ENCODE measurements around the gene MPPED2.
A peak's percentile ranks its signal among the peaks of the same experiment; 100 is the strongest.

The MPPED2 gene

GRCh38 chr11:30585125-30585891 lies 845 bp downstream of the MPPED2 start:
- Histone ChIP-seq H3K36me3 (ENCODE audit: insufficient read depth, low read length) (no peaks in the 10 kb centered on the region), H3K4me1 (ENCODE audit: insufficient read depth, low read length) (peaks cover 8% of the 10 kb centered on the region), H3K9ac (ENCODE audit: low read depth, low read length) (peak overlapping the region; percentile 85)

GRCh38 chr11:30583476-30584280 lies 2.5 kb downstream of the MPPED2 start:
- Histone ChIP-seq H3K36me3 (ENCODE audit: insufficient read depth, low read length) (no peaks in the 10 kb centered on the region), H3K9ac (ENCODE audit: low read depth, low read length) (peak overlapping the region; percentile 85; the same call in 1 of the 2 replicates), H3K9me3 (ENCODE audit: control insufficient read depth, insufficient read depth, low read length) (no peaks in the 10 kb centered on the region), H3K4me1 (ENCODE audit: insufficient read depth, low read length) (peaks cover 8% of the 10 kb centered on the region)

More at GRCh38 chr11:30585125-30585891, 845 bp downstream of the MPPED2 start:
- H3K9me3 ChIP-seq (ENCODE audit: control insufficient read depth, insufficient read depth, low read length): no peaks in the 10 kb centered on the region

- Histone ChIP-seq H3K4me1 (ENCODE audit: insufficient read depth, low read length) (peaks cover 8% of the 10 kb centered on the region), H3K9me3 (ENCODE audit: control insufficient read depth, insufficient read depth, low read length) (no peaks in the 10 kb centered on the region), H3K9ac (ENCODE audit: low read depth, low read length) (no peak overlapping the region), H3K36me3 (ENCODE audit: insufficient read depth, low read length) (no peaks in the 10 kb centered on the region)
These were observed 3.4 kb downstream of the MPPED2 start for GRCh38 chr11:30582726-30583125.

- no peaks in the 10 kb centered on the region for H3K4me1 ChIP-seq (ENCODE audit: insufficient read depth, low read length)
- H3K9ac ChIP-seq (ENCODE audit: low read depth, low read length): no peak overlapping the region
- H3K36me3 ChIP-seq (ENCODE audit: insufficient read depth, low read length): no peaks in the 10 kb centered on the region
- no peaks in the 10 kb centered on the region for H3K9me3 ChIP-seq (ENCODE audit: control insufficient read depth, insufficient read depth, low read length)
These were observed 4.5 kb downstream of the MPPED2 start for GRCh38 chr11:30581675-30582074.

- H3K9ac ChIP-seq (ENCODE audit: low read depth, low read length): no peak overlapping the region
- H3K9me3 ChIP-seq (ENCODE audit: control insufficient read depth, insufficient read depth, low read length): no peaks in the 10 kb centered on the region
- H3K36me3 ChIP-seq (ENCODE audit: insufficient read depth, low read length): no peaks in the 10 kb centered on the region
- no peaks in the 10 kb centered on the region for H3K4me1 ChIP-seq (ENCODE audit: insufficient read depth, low read length)
These were observed 5.6 kb downstream of the MPPED2 start for GRCh38 chr11:30580573-30580972.

- no peak overlapping the region for H3K9ac ChIP-seq (ENCODE audit: low read depth, low read length)
- H3K9me3 ChIP-seq (ENCODE audit: control insufficient read depth, insufficient read depth, low read length): no peaks in the 10 kb centered on the region
- no peaks in the 10 kb centered on the region for H3K4me1 ChIP-seq (ENCODE audit: insufficient read depth, low read length)
- H3K36me3 ChIP-seq (ENCODE audit: insufficient read depth, low read length): no peaks in the 10 kb centered on the region
These were observed 6.6 kb downstream of the MPPED2 start for GRCh38 chr11:30579415-30580175.

GRCh38 chr11:30578406-30578805 lies 7.7 kb downstream of the MPPED2 start:
- no peak overlapping the region for H3K9ac ChIP-seq (ENCODE audit: low read depth, low read length)
- H3K9me3 ChIP-seq (ENCODE audit: control insufficient read depth, insufficient read depth, low read length): no peaks in the 10 kb centered on the region
- no peaks in the 10 kb centered on the region for H3K4me1 ChIP-seq (ENCODE audit: insufficient read depth, low read length)
- no peaks in the 10 kb centered on the region for H3K36me3 ChIP-seq (ENCODE audit: insufficient read depth, low read length)

GRCh38 chr11:30573951-30574350 lies 12.2 kb downstream of the MPPED2 start:
- no peak overlapping the region for H3K9ac ChIP-seq (ENCODE audit: low read depth, low read length)
- H3K36me3 ChIP-seq (ENCODE audit: insufficient read depth, low read length): no peaks in the 10 kb centered on the region
- no peaks in the 10 kb centered on the region for H3K4me1 ChIP-seq (ENCODE audit: insufficient read depth, low read length)
- no peaks in the 10 kb centered on the region for H3K9me3 ChIP-seq (ENCODE audit: control insufficient read depth, insufficient read depth, low read length)

GRCh38 chr11:30568931-30569330 lies 17.2 kb downstream of the MPPED2 start:
- H3K9me3 ChIP-seq (ENCODE audit: control insufficient read depth, insufficient read depth, low read length): no peaks in the 10 kb centered on the region
- no peaks in the 10 kb centered on the region for H3K36me3 ChIP-seq (ENCODE audit: insufficient read depth, low read length)
- peaks cover 17% of the 10 kb centered on the region for H3K4me1 ChIP-seq (ENCODE audit: insufficient read depth, low read length)
- no peak overlapping the region for H3K9ac ChIP-seq (ENCODE audit: low read depth, low read length)

- Histone ChIP-seq H3K4me1 (ENCODE audit: insufficient read depth, low read length) (peaks cover 17% of the 10 kb centered on the region), H3K9me3 (ENCODE audit: control insufficient read depth, insufficient read depth, low read length) (peaks cover 6% of the 10 kb centered on the region; the same call in 1 of the 2 replicates), H3K9ac (ENCODE audit: low read depth, low read length) (no peak overlapping the region), H3K36me3 (ENCODE audit: insufficient read depth, low read length) (no peaks in the 10 kb centered on the region)
These were observed 18.5 kb downstream of the MPPED2 start for GRCh38 chr11:30567644-30568043.

- Histone ChIP-seq H3K4me1 (ENCODE audit: insufficient read depth, low read length) (peaks cover 17% of the 10 kb centered on the region), H3K36me3 (ENCODE audit: insufficient read depth, low read length) (no peaks in the 10 kb centered on the region), H3K9me3 (ENCODE audit: control insufficient read depth, insufficient read depth, low read length) (peaks cover 6% of the 10 kb centered on the region), H3K9ac (ENCODE audit: low read depth, low read length) (no peak overlapping the region)
These were observed 19.0 kb downstream of the MPPED2 start for GRCh38 chr11:30567120-30567519.

GRCh38 chr11:30566482-30566881 lies 19.7 kb downstream of the MPPED2 start:
- Histone ChIP-seq H3K36me3 (ENCODE audit: insufficient read depth, low read length) (no peaks in the 10 kb centered on the region), H3K9ac (ENCODE audit: low read depth, low read length) (no peak overlapping the region), H3K9me3 (ENCODE audit: control insufficient read depth, insufficient read depth, low read length) (peaks cover 6% of the 10 kb centered on the region), H3K4me1 (ENCODE audit: insufficient read depth, low read length) (peaks cover 19% of the 10 kb centered on the region)

GRCh38 chr11:30565027-30565426 lies 21.1 kb downstream of the MPPED2 start:
- H3K36me3 ChIP-seq (ENCODE audit: insufficient read depth, low read length): no peaks in the 10 kb centered on the region
- peaks cover 27% of the 10 kb centered on the region for H3K4me1 ChIP-seq (ENCODE audit: insufficient read depth, low read length)
- H3K9ac ChIP-seq (ENCODE audit: low read depth, low read length): no peak overlapping the region
- H3K9me3 ChIP-seq (ENCODE audit: control insufficient read depth, insufficient read depth, low read length): peaks cover 6% of the 10 kb centered on the region

GRCh38 chr11:30561691-30562415 lies 24.3 kb downstream of the MPPED2 start:
- no peak overlapping the region for H3K9ac ChIP-seq (ENCODE audit: low read depth, low read length)
- H3K4me1 ChIP-seq (ENCODE audit: insufficient read depth, low read length): peaks cover 31% of the 10 kb centered on the region
- H3K36me3 ChIP-seq (ENCODE audit: insufficient read depth, low read length): no peaks in the 10 kb centered on the region
- H3K9me3 ChIP-seq (ENCODE audit: control insufficient read depth, insufficient read depth, low read length): peaks cover 6% of the 10 kb centered on the region
